ENCODE results near the gene ATP8A2.

GRCh38 chr13:25768376-25768775 lies 396.6 kb downstream of the ATP8A2 start:
- TF ChIP-seq POLR2AphosphoS5 (IDR thresholded peaks at IDR 0.05; ENCODE audit: low read depth, low read length) = no peak
- TF ChIP-seq CTCF (IDR thresholded peaks at IDR 0.05) = no peak
- TF ChIP-seq SIN3A (IDR thresholded peaks at IDR 0.05; ENCODE audit: borderline replicate concordance, insufficient read depth, low read depth, low read length) = no peak
- TF ChIP-seq REST (IDR thresholded peaks at IDR 0.05; ENCODE audit: insufficient read depth in 1 of 2, low read depth in 2 of 2, low read length in 1 of 2) = no peak
- TF ChIP-seq TCF7L2 (IDR thresholded peaks at IDR 0.05; ENCODE audit: low read depth, low read length) = no peak

Data from Panc1 (cell line).